Measurements from ENCODE around the gene COX7C. TPM values are rescaled to one million over a fixed set of nuclear protein-coding genes. Genes with fewer than 3 reads are reported as not detected.

The COX7C gene
- total and polyA plus RNA-seq, 9 of the 15 experiments (the other 6 are each of a cell fraction or from before 2014, with no cell fraction given) = 576 to 1,783 (median 996) TPM

DNA sequence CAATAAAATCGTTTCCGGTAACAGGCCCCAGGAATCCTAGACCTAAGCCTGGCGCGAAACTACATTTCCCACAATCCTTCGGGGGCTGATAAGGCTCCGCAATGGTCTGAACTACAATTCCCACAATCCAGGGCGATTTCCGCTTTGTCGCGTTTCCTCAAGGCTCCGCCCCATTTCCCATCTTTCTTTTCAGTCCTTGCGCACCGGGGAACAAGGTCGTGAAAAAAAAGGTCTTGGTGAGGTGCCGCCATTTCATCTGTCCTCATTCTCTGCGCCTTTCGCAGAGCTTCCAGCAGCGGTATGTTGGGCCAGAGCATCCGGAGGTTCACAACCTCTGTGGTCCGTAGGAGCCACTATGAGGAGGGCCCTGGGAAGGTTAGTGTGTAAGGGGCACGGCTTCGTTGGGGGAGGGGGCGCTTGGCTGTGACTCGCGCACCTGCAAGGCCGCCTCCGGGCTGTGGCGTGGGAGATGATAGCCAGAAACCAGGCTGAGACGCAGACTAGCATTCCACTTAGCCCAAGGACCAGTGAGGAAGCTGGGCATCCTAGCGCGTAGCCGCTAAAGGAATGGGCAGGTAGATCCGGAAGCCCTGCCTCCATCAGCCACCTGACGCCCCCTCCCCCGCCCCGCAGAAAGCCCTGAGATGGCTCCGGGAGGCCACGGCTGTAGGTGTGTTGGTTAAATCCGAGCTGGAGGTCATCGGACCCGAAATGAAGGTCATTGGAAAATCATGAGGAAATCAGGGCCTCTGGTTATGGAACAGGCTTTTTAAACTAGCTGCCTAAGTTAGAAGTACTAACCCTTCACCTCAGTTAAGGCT lies at the start of gene COX7C (continued):
- TF ChIP-seq MTF1 (CRISPR knock-in tag; IDR thresholded peaks at IDR 0.05; ENCODE audit: borderline replicate concordance) = no peak
- TF ChIP-seq CEBPG (CRISPR knock-in tag; IDR thresholded peaks at IDR 0.05) = no peak
- TF ChIP-seq CEBPG (tag; conservative IDR thresholded peaks at IDR 0.05 in 1 of 2, IDR thresholded peaks at IDR 0.05 in 1 of 2) = no peak
- TF ChIP-seq, protein P1, sequence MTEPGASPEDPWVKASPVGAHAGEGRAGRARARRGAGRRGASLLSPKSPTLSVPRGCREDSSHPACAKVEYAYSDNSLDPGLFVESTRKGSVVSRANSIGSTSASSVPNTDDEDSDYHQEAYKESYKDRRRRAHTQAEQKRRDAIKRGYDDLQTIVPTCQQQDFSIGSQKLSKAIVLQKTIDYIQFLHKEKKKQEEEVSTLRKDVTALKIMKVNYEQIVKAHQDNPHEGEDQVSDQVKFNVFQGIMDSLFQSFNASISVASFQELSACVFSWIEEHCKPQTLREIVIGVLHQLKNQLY (CRISPR knock-in tag; conservative IDR thresholded peaks at IDR 0.05) = no peak
- no peak for TF ChIP-seq ZNF133 (CRISPR knock-in tag; IDR thresholded peaks at IDR 0.05)
- no peak for TF ChIP-seq SLC30A9 (CRISPR knock-in tag; IDR thresholded peaks at IDR 0.05)
- TF ChIP-seq HDAC6 (IDR thresholded peaks at IDR 0.05; ENCODE audit: low read depth, low read length) = no peak
- no peak for TF ChIP-seq KAT2B (IDR thresholded peaks at IDR 0.05; ENCODE audit: low read depth, low read length)
- peak; percentile 78; the same call in 1 of the 2 replicates for TF ChIP-seq FOXJ2 (tag; IDR thresholded peaks at IDR 0.05)
- TF ChIP-seq, protein P2, sequence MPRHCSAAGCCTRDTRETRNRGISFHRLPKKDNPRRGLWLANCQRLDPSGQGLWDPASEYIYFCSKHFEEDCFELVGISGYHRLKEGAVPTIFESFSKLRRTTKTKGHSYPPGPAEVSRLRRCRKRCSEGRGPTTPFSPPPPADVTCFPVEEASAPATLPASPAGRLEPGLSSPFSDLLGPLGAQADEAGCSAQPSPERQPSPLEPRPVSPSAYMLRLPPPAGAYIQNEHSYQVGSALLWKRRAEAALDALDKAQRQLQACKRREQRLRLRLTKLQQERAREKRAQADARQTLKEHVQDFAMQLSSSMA (CRISPR knock-in tag; IDR thresholded peaks at IDR 0.05) = no peak
- no peak for TF ChIP-seq ZSCAN32 (CRISPR knock-in tag; IDR thresholded peaks at IDR 0.05)
- TF ChIP-seq, protein P3, sequence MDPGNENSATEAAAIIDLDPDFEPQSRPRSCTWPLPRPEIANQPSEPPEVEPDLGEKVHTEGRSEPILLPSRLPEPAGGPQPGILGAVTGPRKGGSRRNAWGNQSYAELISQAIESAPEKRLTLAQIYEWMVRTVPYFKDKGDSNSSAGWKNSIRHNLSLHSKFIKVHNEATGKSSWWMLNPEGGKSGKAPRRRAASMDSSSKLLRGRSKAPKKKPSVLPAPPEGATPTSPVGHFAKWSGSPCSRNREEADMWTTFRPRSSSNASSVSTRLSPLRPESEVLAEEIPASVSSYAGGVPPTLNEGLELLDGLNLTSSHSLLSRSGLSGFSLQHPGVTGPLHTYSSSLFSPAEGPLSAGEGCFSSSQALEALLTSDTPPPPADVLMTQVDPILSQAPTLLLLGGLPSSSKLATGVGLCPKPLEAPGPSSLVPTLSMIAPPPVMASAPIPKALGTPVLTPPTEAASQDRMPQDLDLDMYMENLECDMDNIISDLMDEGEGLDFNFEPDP (CRISPR knock-in tag; IDR thresholded peaks at IDR 0.05) = no peak
- peak; percentile 68; the same call in 1 of the 2 replicates for TF ChIP-seq GTF2F1 (IDR thresholded peaks at IDR 0.05; ENCODE audit: low read depth, low read length)
- no peak for TF ChIP-seq MEIS2 (IDR thresholded peaks at IDR 0.05; ENCODE audit: partially characterized antibody)
- TF ChIP-seq, protein P4, sequence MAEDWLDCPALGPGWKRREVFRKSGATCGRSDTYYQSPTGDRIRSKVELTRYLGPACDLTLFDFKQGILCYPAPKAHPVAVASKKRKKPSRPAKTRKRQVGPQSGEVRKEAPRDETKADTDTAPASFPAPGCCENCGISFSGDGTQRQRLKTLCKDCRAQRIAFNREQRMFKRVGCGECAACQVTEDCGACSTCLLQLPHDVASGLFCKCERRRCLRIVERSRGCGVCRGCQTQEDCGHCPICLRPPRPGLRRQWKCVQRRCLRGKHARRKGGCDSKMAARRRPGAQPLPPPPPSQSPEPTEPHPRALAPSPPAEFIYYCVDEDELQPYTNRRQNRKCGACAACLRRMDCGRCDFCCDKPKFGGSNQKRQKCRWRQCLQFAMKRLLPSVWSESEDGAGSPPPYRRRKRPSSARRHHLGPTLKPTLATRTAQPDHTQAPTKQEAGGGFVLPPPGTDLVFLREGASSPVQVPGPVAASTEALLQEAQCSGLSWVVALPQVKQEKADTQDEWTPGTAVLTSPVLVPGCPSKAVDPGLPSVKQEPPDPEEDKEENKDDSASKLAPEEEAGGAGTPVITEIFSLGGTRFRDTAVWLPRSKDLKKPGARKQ (CRISPR knock-in tag; IDR thresholded peaks at IDR 0.05) = no peak
- TF ChIP-seq, protein P5, sequence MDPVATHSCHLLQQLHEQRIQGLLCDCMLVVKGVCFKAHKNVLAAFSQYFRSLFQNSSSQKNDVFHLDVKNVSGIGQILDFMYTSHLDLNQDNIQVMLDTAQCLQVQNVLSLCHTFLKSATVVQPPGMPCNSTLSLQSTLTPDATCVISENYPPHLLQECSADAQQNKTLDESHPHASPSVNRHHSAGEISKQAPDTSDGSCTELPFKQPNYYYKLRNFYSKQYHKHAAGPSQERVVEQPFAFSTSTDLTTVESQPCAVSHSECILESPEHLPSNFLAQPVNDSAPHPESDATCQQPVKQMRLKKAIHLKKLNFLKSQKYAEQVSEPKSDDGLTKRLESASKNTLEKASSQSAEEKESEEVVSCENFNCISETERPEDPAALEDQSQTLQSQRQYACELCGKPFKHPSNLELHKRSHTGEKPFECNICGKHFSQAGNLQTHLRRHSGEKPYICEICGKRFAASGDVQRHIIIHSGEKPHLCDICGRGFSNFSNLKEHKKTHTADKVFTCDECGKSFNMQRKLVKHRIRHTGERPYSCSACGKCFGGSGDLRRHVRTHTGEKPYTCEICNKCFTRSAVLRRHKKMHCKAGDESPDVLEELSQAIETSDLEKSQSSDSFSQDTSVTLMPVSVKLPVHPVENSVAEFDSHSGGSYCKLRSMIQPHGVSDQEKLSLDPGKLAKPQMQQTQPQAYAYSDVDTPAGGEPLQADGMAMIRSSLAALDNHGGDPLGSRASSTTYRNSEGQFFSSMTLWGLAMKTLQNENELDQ (CRISPR knock-in tag; IDR thresholded peaks at IDR 0.05; ENCODE audit: borderline replicate concordance) = 0 out of 2 replicates have a peak, but pooled peaks have one; percentile 43
- no peak for TF ChIP-seq NR4A1 (CRISPR knock-in tag; IDR thresholded peaks at IDR 0.05)
- TF ChIP-seq NR4A1 (tag; IDR thresholded peaks at IDR 0.05) = no peak; the same call in 1 of the 2 replicates
- peak; percentile 90 for TF ChIP-seq ZNF644 (tag; IDR thresholded peaks at IDR 0.05; ENCODE audit: low read depth)
